K562 (cell line): Measurements from ENCODE around the gene STX18. TPM values are rescaled to one million over a fixed set of nuclear protein-coding genes. Genes with fewer than 3 reads are reported as not detected.

Source experiments
- ATF2 ChIP-seq: sonication (generic); formaldehyde crosslinking; IDR thresholded peaks from 2 replicates; pipeline ENCODE4 v1.8.1; 2022; ENCODE audit warnings: missing genetic modification reagents
- CBX1 ChIP-seq: sonication (generic); IDR thresholded peaks from 2 replicates; pipeline ENCODE4 v1.6.1; 2016; ENCODE audit warnings: antibody characterized with exemption, low read depth, mild to moderate bottlenecking
- CEBPG ChIP-seq, 3 experiments: fragments of 200-800 bp in 1 of 3; sonication (Bioruptor generic) in 1 of 3; sonication (generic) in 1 of 3; formaldehyde crosslinking in 1 of 3; IDR thresholded peaks in 2 of 3; conservative IDR thresholded peaks in 1 of 3; 2 replicates each; pipeline versions ENCODE4 v1.6.1 to v1.8.0; 2016 to 2022; ENCODE audit warnings: missing compliant biosample characterization in 2 of 3, missing genetic modification characterization in 2 of 3, mild to moderate bottlenecking in 1 of 3, missing genetic modification reagents in 1 of 3
- CREB5 ChIP-seq: fragments of 250-450 bp; sonication (Bioruptor Pico); IDR thresholded peaks from 2 replicates; pipeline ENCODE4 v1.5.0; 2020; ENCODE audit warnings: mild to moderate bottlenecking
- FOS ChIP-seq: IDR thresholded peaks from 3 replicates; pipeline ENCODE4 v1.6.1; 2011; ENCODE audit not compliant: insufficient read length; ENCODE audit errors: extremely low read depth
- FOXA1 ChIP-seq: fragments of 450-650 bp; IDR thresholded peaks from 2 replicates; pipeline ENCODE4 v1.6.1; 2016; ENCODE audit warnings: mild to moderate bottlenecking, borderline replicate concordance
- GATAD2A ChIP-seq: fragments of 450-650 bp; IDR thresholded peaks from 2 replicates; pipeline ENCODE4 v1.6.1; 2017
- KAT7 ChIP-seq: sonication (generic); formaldehyde crosslinking; IDR thresholded peaks from 2 replicates; pipeline ENCODE4 v1.8.0; 2022; ENCODE audit warnings: missing genetic modification reagents, mild to moderate bottlenecking, borderline replicate concordance
- KHSRP ChIP-seq: fragments of 450-650 bp; IDR thresholded peaks from 2 replicates; pipeline ENCODE4 v1.6.1; 2017
- MBD2 ChIP-seq: sonication (generic); IDR thresholded peaks from 2 replicates; pipeline ENCODE4 v1.6.1; 2016; ENCODE audit warnings: low read depth, borderline replicate concordance
- NONO ChIP-seq, 2 experiments: fragments of 200-400 bp in 1 of 2; fragments of 450-650 bp in 1 of 2; formaldehyde crosslinking in 1 of 2; IDR thresholded peaks; 2 replicates each; pipeline ENCODE4 v1.6.1; 2017; ENCODE audit warnings: low read depth in 2 of 2, mild to moderate bottlenecking in 2 of 2, moderate library complexity in 2 of 2, low read length in 1 of 2
- TCF3 ChIP-seq: sonication (generic); formaldehyde crosslinking; IDR thresholded peaks from 2 replicates; pipeline ENCODE4 v1.4.0; 2020; ENCODE audit warnings: mild to moderate bottlenecking, missing genetic modification reagents
- TCFL5 ChIP-seq: fragments of 250-450 bp; sonication (Bioruptor Pico); conservative IDR thresholded peaks from 2 replicates; pipeline ENCODE4 v1.6.1; 2021; ENCODE audit warnings: mild to moderate bottlenecking, moderate library complexity, matching md5 sums
- U2AF2 ChIP-seq: fragments of 200-400 bp; formaldehyde crosslinking; optimal IDR thresholded peaks from 2 replicates; pipeline ENCODE3; 2017; ENCODE audit warnings: low read depth, mild to moderate bottlenecking, low read length
- ZBTB1 ChIP-seq: sonication (generic); formaldehyde crosslinking; IDR thresholded peaks from 2 replicates; pipeline ENCODE4 v1.8.1; 2023; ENCODE audit warnings: missing genetic modification reagents, low read depth, mild to moderate bottlenecking, borderline replicate concordance
- ZBTB11 ChIP-seq, 3 experiments: fragments of 200-800 bp in 1 of 3; fragments of 250-450 bp in 1 of 3; fragments of 450-650 bp in 1 of 3; sonication (Bioruptor Pico) in 1 of 3; sonication (Bioruptor generic) in 1 of 3; formaldehyde crosslinking in 1 of 3; IDR thresholded peaks; 2 replicates each; pipeline versions ENCODE4 v1.6.1 to v1.8.0; 2016 to 2022; ENCODE audit warnings: mild to moderate bottlenecking in 2 of 3, missing genetic modification characterization in 2 of 3, missing compliant biosample characterization in 1 of 3, moderate library complexity in 1 of 3
- ZNF175 ChIP-seq: fragments of 200-800 bp; sonication (Bioruptor generic); IDR thresholded peaks from 2 replicates; pipeline ENCODE4 v1.6.1; 2016; ENCODE audit warnings: low read depth, mild to moderate bottlenecking, missing genetic modification characterization, missing compliant biosample characterization
- ZNF239 ChIP-seq: fragments of 250-450 bp; sonication (Bioruptor Pico); IDR thresholded peaks from 2 replicates; pipeline ENCODE4 v1.4.0; 2020; ENCODE audit warnings: mild to moderate bottlenecking
- ZNF707 ChIP-seq: fragments of 250-450 bp; sonication (Bioruptor Pico); conservative IDR thresholded peaks from 2 replicates; pipeline ENCODE4 v1.8.0; 2022; ENCODE audit warnings: inconsistent platforms, mild to moderate bottlenecking, moderate library complexity
- ZNF764 ChIP-seq: fragments of 250-450 bp; sonication (Bioruptor Pico); IDR thresholded peaks from 2 replicates; pipeline ENCODE4 v1.4.0; 2020; ENCODE audit warnings: low read depth, mild to moderate bottlenecking, moderate library complexity
- polyA plus RNA-seq, 8 experiments: library from polyadenylated mRNA; depleted of rRNA in 4 of 8; stranded (reverse) in 5 of 8; unstranded in 3 of 8; fragments of >200 nt; fragmentation: Nextera tagmentation in 2 of 8; fragmentation: Illumina TruSeq in 1 of 8; extraction: Ambion mirVana in 2 of 8; extraction: Trizol in 1 of 8; gene quantifications; 2 replicates each; pipeline versions ENCODE4 v1.2.1 to v1.2.3, GENCODE V29; 2011 to 2014; ENCODE audit warnings: inconsistent platforms in 1 of 8, missing spikeins in 1 of 8
- total RNA-seq, 7 experiments: library from RNA; depleted of rRNA in 6 of 7; stranded (reverse); fragments of >200 nt in 6 of 7; fragmentation: Illumina TruSeq in 2 of 7; extraction: Trizol in 2 of 7; gene quantifications; 2 replicates each; pipeline versions ENCODE4 v1.2.1 to v1.2.3, GENCODE V29; 2011 to 2021; ENCODE audit warnings: low replicate concordance in 1 of 7

Gene STX18
- total and polyA plus RNA-seq, 9 of the 15 experiments (the other 6 are each of a cell fraction or from before 2014, with no cell fraction given), result 6.2 to 41.7 (median 22.7) TPM

- TF ChIP-seq NONO (IDR thresholded peaks at IDR 0.05; ENCODE audit: low read depth in 2 of 2, low read length in 1 of 2) (peak; percentile 43 to 72; a peak in 2 of 4 replicates), KAT7 (peak; percentile 98; the same call in 1 of the 2 replicates), TCF3 (CRISPR knock-in tag) (peak; percentile 30; the same call in 1 of the 2 replicates), ZNF175 (no peak), TCFL5 (CRISPR knock-in tag) (no peak), CBX1 (peak; percentile 85; the same call in 1 of the 2 replicates), KHSRP (peak; percentile 61; the same call in 1 of the 2 replicates), CREB5 (CRISPR knock-in tag) (no peak), ATF2 (CRISPR knock-in tag) (no peak), ZBTB1 (CRISPR knock-in tag) (peak; percentile 86), FOXA1 (no peak), FOS (no peak), ZNF707 (no peak), CEBPG (CRISPR knock-in tag; IDR thresholded peaks at IDR 0.05) (no peak), CEBPG (tag; conservative IDR thresholded peaks at IDR 0.05 in 1 of 2, IDR thresholded peaks at IDR 0.05 in 1 of 2) (no peak), MBD2 (peak; percentile 77; the same call in 1 of the 2 replicates), ZBTB11 (CRISPR knock-in tag; IDR thresholded peaks at IDR 0.05) (peak; percentile 99 to 100 (median 100)), ZNF764 (CRISPR knock-in tag) (peak; percentile 49; the same call in 1 of the 2 replicates), ZNF239 (peak; percentile 53; the same call in 1 of the 2 replicates), U2AF2 (no peak), GATAD2A (peak; percentile 81; the same call in 1 of the 2 replicates)
Observed at GRCh38 chr4:4541661-4542570, at the start of gene STX18 (continued).
